Uterus (tissue), 4 donors: ENCODE measurements around the gene EPHA6. TPM values are rescaled to one million over a fixed set of nuclear protein-coding genes. Genes with fewer than 3 reads are reported as not detected.
"Not testable (repeated sequence)": the region's sequence is repeated elsewhere in the genome, so short reads cannot be mapped to it uniquely, and the experiment has no call there.

Experiments used
- DNase-seq, 2 donors: peaks; one replicate each; pipeline ENCODE4 v3.0.0-alpha.2; 2019 to 2020
- H3K27ac ChIP-seq, 2 donors: fragments of 200-600 bp; sonication (generic); 1 replicate in 1 of 2; 2 replicates in 1 of 2; pipeline ENCODE4 v1.5.1; 2016 to 2018
- H3K27me3 ChIP-seq, 2 donors: fragments of 200-600 bp; sonication (generic); one replicate each; pipeline ENCODE4 v1.5.1; 2018 to 2019; ENCODE audit warnings: control low read depth in 1 of 2
- H3K36me3 ChIP-seq, 2 donors: fragments of 200-600 bp; sonication (generic); one replicate each; pipeline ENCODE4 v1.5.1; 2019; ENCODE audit warnings: control low read depth in 1 of 2
- H3K4me1 ChIP-seq, 2 donors: fragments of 200-600 bp; sonication (generic); one replicate each; pipeline ENCODE4 v1.5.1; 2018 to 2019; ENCODE audit warnings: control low read depth in 1 of 2
- H3K4me3 ChIP-seq, 2 donors: fragments of 200-600 bp; sonication (generic); 1 replicate in 1 of 2; 2 replicates in 1 of 2; pipeline ENCODE4 v1.5.1; 2018 to 2019; ENCODE audit warnings: mild to moderate bottlenecking in 1 of 2
- H3K9me3 ChIP-seq, 2 donors: fragments of 200-600 bp; sonication (generic); one replicate each; pipeline ENCODE4 v1.5.1; 2019; ENCODE audit warnings: control low read depth in 1 of 2
- CTCF ChIP-seq, 4 experiments: fragments of 200-600 bp in 2 of 4; fragments of 450-650 bp in 2 of 4; sonication (generic) in 2 of 4; IDR thresholded peaks; one replicate each; pipeline ENCODE4 v1.5.1; 2016 to 2019; ENCODE audit warnings: antibody characterized with exemption in 4 of 4, mild to moderate bottlenecking in 2 of 4, moderate library complexity in 1 of 4
- POLR2A ChIP-seq, 2 donors: fragments of 450-650 bp; IDR thresholded peaks; one replicate each; pipeline ENCODE4 v1.6.1; 2016; ENCODE audit warnings: antibody characterized with exemption in 2 of 2, mild to moderate bottlenecking in 1 of 2, moderate library complexity in 1 of 2
- intact Hi-C: fragments of 100-400 bp; cut with DNase I; formaldehyde crosslinking; loops from one replicate; pipeline ENCODE4 v1.15.1; 2023; ENCODE audit warnings: low total_unique reads
- total RNA-seq, 4 donors: library from RNA; depleted of rRNA in 3 of 4; stranded (reverse); fragments of >200 nt in 3 of 4; gene quantifications; one replicate each; pipeline versions ENCODE4 v1.1.0 to v1.2.4, GENCODE V29; 2014 to 2023
- donor health status: DM: yes; HTN: yes; CAD: no.

The EPHA6 gene
- total RNA-seq, 4 donors from 2014 or later = 0.29 to 7.3 (median 2.5) TPM

- TF ChIP-seq CTCF (IDR thresholded peaks at IDR 0.05) = no peak
- no peak for TF ChIP-seq POLR2A (IDR thresholded peaks at IDR 0.05)
- H3K4me3 ChIP-seq = no peak overlapping the region
- no peaks in the 10 kb centered on the region for H3K4me1 ChIP-seq
- H3K36me3 ChIP-seq = no peaks in the 10 kb centered on the region
- no peaks in the 10 kb centered on the region for H3K27me3 ChIP-seq
- H3K27ac ChIP-seq = no peak overlapping the region
- no peak for DNase-seq
- no peaks in the 10 kb centered on the region for H3K9me3 ChIP-seq
- intact Hi-C loops = no loop called here
These were observed 681.5 kb downstream of the EPHA6 start for GRCh38 chr3:97495896-97496295.

DNA sequence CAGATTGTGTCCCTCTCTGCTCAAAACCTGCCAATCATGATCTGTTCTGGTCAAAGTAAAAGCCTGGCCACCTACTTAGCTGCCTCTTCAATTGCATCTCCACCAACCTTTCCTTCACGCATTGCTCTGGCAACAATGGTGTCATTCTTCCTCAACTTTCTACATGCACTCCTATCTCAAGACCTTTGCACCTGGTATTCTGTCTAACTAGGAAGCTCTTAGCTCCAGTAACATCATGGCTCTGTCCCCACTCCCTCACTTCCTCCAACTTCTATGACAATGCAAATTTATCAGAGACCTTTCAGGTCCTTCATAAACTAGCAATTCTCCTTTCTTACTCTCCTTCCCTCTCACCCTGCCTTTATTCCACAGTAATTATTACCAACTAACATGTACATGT lies 682.7 kb downstream of the EPHA6 start:
- Histone ChIP-seq H3K27me3 (no peaks in the 10 kb centered on the region), H3K4me1 (no peaks in the 10 kb centered on the region), H3K9me3 (no peaks in the 10 kb centered on the region), H3K36me3 (no peaks in the 10 kb centered on the region), H3K4me3 (no peak overlapping the region), H3K27ac (no peak overlapping the region)
- no peak for TF ChIP-seq POLR2A (IDR thresholded peaks at IDR 0.05)
- no peak for DNase-seq
- intact Hi-C loops = no loop called here

GRCh38 chr3:97504463-97504862 lies 690.1 kb downstream of the EPHA6 start:
- TF ChIP-seq POLR2A (IDR thresholded peaks at IDR 0.05) (no peak), CTCF (IDR thresholded peaks at IDR 0.05) (no peak)
- no peaks in the 10 kb centered on the region for H3K9me3 ChIP-seq
- H3K27ac ChIP-seq = no peak overlapping the region
- H3K4me3 ChIP-seq = no peak overlapping the region
- no peaks in the 10 kb centered on the region for H3K27me3 ChIP-seq
- no peak for DNase-seq
- intact Hi-C loops = no loop called here
- H3K36me3 ChIP-seq = no peaks in the 10 kb centered on the region
- no peaks in the 10 kb centered on the region for H3K4me1 ChIP-seq

DNA sequence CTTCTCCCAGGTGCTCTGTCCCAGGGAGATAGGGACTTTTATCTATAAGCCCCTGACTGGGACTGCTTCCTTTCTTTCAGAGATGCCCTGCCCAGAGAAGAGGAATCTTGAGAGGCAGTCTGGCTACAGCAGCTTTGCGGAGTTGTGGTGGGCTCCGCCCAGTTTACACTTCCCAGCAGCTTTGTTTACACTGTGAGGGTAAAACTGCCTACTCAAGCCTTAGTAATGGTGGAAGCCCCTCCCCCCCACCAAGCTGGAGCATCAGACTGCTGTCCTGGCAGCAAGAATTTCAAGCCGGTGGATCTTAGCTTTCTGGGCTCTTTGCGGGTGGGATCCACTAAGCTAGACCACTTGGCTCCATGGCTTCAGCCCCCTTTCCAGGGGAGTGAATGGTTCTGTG lies 696.4 kb downstream of the EPHA6 start:
- Histone ChIP-seq H3K9me3 (no peaks in the 10 kb centered on the region), H3K4me3 (no peak overlapping the region), H3K27ac (no peak overlapping the region), H3K36me3 (no peaks in the 10 kb centered on the region), H3K4me1 (no peaks in the 10 kb centered on the region), H3K27me3 (no peaks in the 10 kb centered on the region)
- TF ChIP-seq CTCF (IDR thresholded peaks at IDR 0.05) = no peak
- no peak for TF ChIP-seq POLR2A (IDR thresholded peaks at IDR 0.05)
- no peak for DNase-seq
- intact Hi-C loops = no loop called here

- H3K9me3 ChIP-seq = no peaks in the 10 kb centered on the region
- H3K4me1 ChIP-seq = no peaks in the 10 kb centered on the region
- TF ChIP-seq POLR2A (IDR thresholded peaks at IDR 0.05) (no peak), CTCF (IDR thresholded peaks at IDR 0.05) (no peak)
- no peaks in the 10 kb centered on the region for H3K27me3 ChIP-seq
- H3K4me3 ChIP-seq = no peak overlapping the region
- intact Hi-C loops = no loop called here
- DNase-seq = no peak
- H3K36me3 ChIP-seq = no peaks in the 10 kb centered on the region
- no peak overlapping the region for H3K27ac ChIP-seq
These were observed 700.7 kb downstream of the EPHA6 start for GRCh38 chr3:97515076-97515475.

- Histone ChIP-seq H3K27ac (no peak overlapping the region), H3K36me3 (no peaks in the 10 kb centered on the region), H3K4me1 (no peaks in the 10 kb centered on the region), H3K4me3 (no peak overlapping the region), H3K27me3 (no peaks in the 10 kb centered on the region), H3K9me3 (no peaks in the 10 kb centered on the region)
- no peak for TF ChIP-seq POLR2A (IDR thresholded peaks at IDR 0.05)
- TF ChIP-seq CTCF (IDR thresholded peaks at IDR 0.05) = no peak
- intact Hi-C loops = no loop called here
- DNase-seq = no peak
These were observed 716.3 kb downstream of the EPHA6 start for GRCh38 chr3:97530691-97531090.

GRCh38 chr3:97547573-97547972 lies 733.2 kb downstream of the EPHA6 start:
- intact Hi-C loops, H3K27me3 ChIP-seq, H3K36me3 ChIP-seq, H3K9me3 ChIP-seq, H3K4me3 ChIP-seq, H3K27ac ChIP-seq, DNase-seq, H3K4me1 ChIP-seq: not testable (repeated sequence)
